Inferior parietal cortex (tissue), 1 donor: ENCODE results near the gene WDR26.
"Not testable (repeated sequence)": the region's sequence is repeated elsewhere in the genome, so short reads cannot be mapped to it uniquely, and the experiment has no call there.

Source experiments
- DNase-seq: peaks from one replicate; pipeline ENCODE4 v3.0.0-alpha.2; 2016; ENCODE audit errors: extremely low spot score

WDR26 gene

GRCh38 chr1:224433701-224434672 is 610 bp downstream of the WDR26 start:
- no peak for DNase-seq

GRCh38 chr1:224433041-224433691 is 1.4 kb downstream of the WDR26 start:
- DNase-seq = peak; percentile 20

- peak; percentile 32 for DNase-seq
Measured at GRCh38 chr1:224432672-224433040, 1.9 kb downstream of the WDR26 start.

- no peak for DNase-seq
Measured at GRCh38 chr1:224432146-224432545, 2.5 kb downstream of the WDR26 start.

GRCh38 chr1:224431726-224432125 is 2.9 kb downstream of the WDR26 start:
- DNase-seq = no peak

GRCh38 chr1:224430511-224431113 is 4.0 kb downstream of the WDR26 start:
- DNase-seq = peak; percentile 22

GRCh38 chr1:224429616-224430326 is 4.8 kb downstream of the WDR26 start:
- DNase-seq = no peak

GRCh38 chr1:224428713-224429112 is 5.9 kb downstream of the WDR26 start:
- not testable (repeated sequence) for DNase-seq

- DNase-seq = no peak
Measured at GRCh38 chr1:224427346-224427745, 7.3 kb downstream of the WDR26 start.

- DNase-seq = not testable (repeated sequence)
Measured at GRCh38 chr1:224426869-224427268, 7.7 kb downstream of the WDR26 start.

GRCh38 chr1:224425279-224425884 is 9.2 kb downstream of the WDR26 start:
- no peak for DNase-seq

- DNase-seq = no peak
Measured at GRCh38 chr1:224420106-224420505, 14.5 kb downstream of the WDR26 start.

- no peak for DNase-seq
Measured at GRCh38 chr1:224411766-224412165, 22.8 kb downstream of the WDR26 start.

- no peak for DNase-seq
Measured at GRCh38 chr1:224408294-224408590, 26.4 kb downstream of the WDR26 start.

- DNase-seq = no peak
Measured at GRCh38 chr1:224407571-224408293, 26.9 kb downstream of the WDR26 start.

GRCh38 chr1:224406216-224406615 is 28.4 kb downstream of the WDR26 start:
- no peak for DNase-seq

- DNase-seq = no peak
Measured at GRCh38 chr1:224405604-224405970, 29.0 kb downstream of the WDR26 start.

- no peak for DNase-seq
Measured at GRCh38 chr1:224404916-224405603, 29.5 kb downstream of the WDR26 start.

GRCh38 chr1:224402472-224403036 is 32.0 kb downstream of the WDR26 start:
- no peak for DNase-seq

- DNase-seq = no peak
Measured at GRCh38 chr1:224399887-224400286, 34.7 kb downstream of the WDR26 start.
